H9 (cell line): ENCODE measurements around the gene DPP7. TPM values are rescaled to one million over a fixed set of nuclear protein-coding genes. Genes with fewer than 3 reads are reported as not detected.

Experiments
- DNase-seq: peaks from one replicate; pipeline ENCODE4 v3.0.0-alpha.2; 2017
- H2AFZ ChIP-seq: one replicate; pipeline ENCODE4 v1.6.1; 2013; ENCODE audit warnings: mild to moderate bottlenecking, low read length, control low read depth, moderate library complexity
- H2AK5ac ChIP-seq: 2 replicates; pipeline ENCODE4 v1.6.1; 2013; ENCODE audit warnings: low read length, control low read depth, mixed read lengths; ENCODE audit not compliant: insufficient read length
- H2BK120ac ChIP-seq: one replicate; pipeline ENCODE4 v1.6.1; 2013; ENCODE audit warnings: low read depth, mild to moderate bottlenecking, low read length, control low read depth, inconsistent platforms; ENCODE audit not compliant: poor library complexity, severe bottlenecking
- H2BK12ac ChIP-seq: 2 replicates; pipeline ENCODE4 v1.6.1; 2013; ENCODE audit warnings: low read length, control low read depth, mixed read lengths, low read depth; ENCODE audit not compliant: insufficient read length
- H2BK15ac ChIP-seq: 2 replicates; pipeline ENCODE4 v1.6.1; 2013; ENCODE audit warnings: low read depth, low read length, control low read depth
- H2BK20ac ChIP-seq: one replicate; pipeline ENCODE4 v1.6.1; 2013; ENCODE audit warnings: low read depth, mild to moderate bottlenecking, low read length, control low read depth, inconsistent platforms; ENCODE audit not compliant: poor library complexity, severe bottlenecking
- H2BK5ac ChIP-seq: 2 replicates; pipeline ENCODE4 v1.6.1; 2013; ENCODE audit warnings: low read length, control low read depth, mixed read lengths; ENCODE audit not compliant: insufficient read length
- H3K14ac ChIP-seq: 2 replicates; pipeline ENCODE4 v1.6.1; 2013; ENCODE audit warnings: low read length, control low read depth; ENCODE audit not compliant: insufficient read depth
- H3K18ac ChIP-seq: 2 replicates; pipeline ENCODE4 v1.6.1; 2013; ENCODE audit warnings: low read depth, mild to moderate bottlenecking, mixed read lengths, low read length, control low read depth; ENCODE audit not compliant: insufficient read length
- H3K23ac ChIP-seq: 2 replicates; pipeline ENCODE4 v1.6.1; 2013; ENCODE audit warnings: low read length, control low read depth, mixed read lengths, low read depth; ENCODE audit not compliant: insufficient read length
- H3K23me2 ChIP-seq: 2 replicates; pipeline ENCODE4 v1.6.1; 2013; ENCODE audit warnings: low read depth, mild to moderate bottlenecking, mixed read lengths, low read length, control low read depth; ENCODE audit not compliant: insufficient read length, poor library complexity, severe bottlenecking
- H3K27ac ChIP-seq: 2 replicates; pipeline ENCODE4 v1.5.1; 2013; ENCODE audit warnings: low read length, control low read depth, mixed read lengths, low read depth; ENCODE audit not compliant: insufficient read length
- H3K27me3 ChIP-seq: 2 replicates; pipeline ENCODE4 v1.6.1; 2013; ENCODE audit warnings: low read length, control low read depth, inconsistent platforms; ENCODE audit not compliant: insufficient read depth
- H3K4ac ChIP-seq: 2 replicates; pipeline ENCODE4 v1.6.1; 2013; ENCODE audit warnings: low read depth, mild to moderate bottlenecking, control low read depth, inconsistent platforms, low read length, moderate library complexity
- H3K4me1 ChIP-seq: 2 replicates; pipeline ENCODE4 v1.6.1; 2013; ENCODE audit warnings: low read length, control low read depth, inconsistent platforms; ENCODE audit not compliant: insufficient read depth
- H3K4me2 ChIP-seq: 2 replicates; pipeline ENCODE4 v1.6.1; 2013; ENCODE audit warnings: low read length, control low read depth, mixed read lengths; ENCODE audit not compliant: insufficient read length, insufficient read depth
- H3K56ac ChIP-seq: 2 replicates; pipeline ENCODE4 v1.6.1; 2013; ENCODE audit warnings: low read depth, mild to moderate bottlenecking, mixed read lengths, low read length, control low read depth; ENCODE audit not compliant: insufficient read length
- H3K79me1 ChIP-seq: 2 replicates; pipeline ENCODE4 v1.6.1; 2013; ENCODE audit warnings: low read depth, mild to moderate bottlenecking, moderate library complexity, low read length, control low read depth, inconsistent platforms; ENCODE audit not compliant: insufficient read depth, poor library complexity, severe bottlenecking
- H3K79me2 ChIP-seq: 2 replicates; pipeline ENCODE4 v1.6.1; 2013; ENCODE audit warnings: low read length, control low read depth, inconsistent platforms; ENCODE audit not compliant: insufficient read depth
- H3K9ac ChIP-seq: 2 replicates; pipeline ENCODE4 v1.6.1; 2013; ENCODE audit warnings: low read length, control low read depth, mixed read lengths; ENCODE audit not compliant: insufficient read length; ENCODE audit errors: extremely low read depth
- H3K9me3 ChIP-seq: one replicate; pipeline ENCODE4 v1.6.1; 2013; ENCODE audit warnings: low read depth, low read length, inconsistent platforms; ENCODE audit not compliant: control insufficient read depth
- H3T11ph ChIP-seq: one replicate; pipeline ENCODE4 v1.6.1; 2013; ENCODE audit warnings: mild to moderate bottlenecking, low read length, control low read depth, inconsistent platforms
- H4K20me1 ChIP-seq: one replicate; pipeline ENCODE4 v1.6.1; 2013; ENCODE audit not compliant: control insufficient read depth, insufficient read length, insufficient read depth
- H4K5ac ChIP-seq: 2 replicates; pipeline ENCODE4 v1.6.1; 2013; ENCODE audit warnings: low read depth, mild to moderate bottlenecking, mixed read lengths, low read length, control low read depth; ENCODE audit not compliant: insufficient read length
- H4K8ac ChIP-seq: replicated peaks from 2 replicates; pipeline ENCODE4 v1.6.1; 2013; ENCODE audit warnings: low read length, control low read depth, mixed read lengths, low read depth; ENCODE audit not compliant: insufficient read length
- H4K91ac ChIP-seq: 2 replicates; pipeline ENCODE4 v1.6.1; 2013; ENCODE audit warnings: low read depth, mild to moderate bottlenecking, moderate library complexity, mixed read lengths, low read length, control low read depth; ENCODE audit not compliant: insufficient read length
- H3K27ac Mint-ChIP-seq, 3 experiments: 2 replicates in 2 of 3; 3 replicates in 1 of 3; pipeline ENCODE4 v1.8.0; 2020 to 2021; ENCODE audit warnings: mixed read lengths in 3 of 3, mild to moderate bottlenecking in 1 of 3, moderate library complexity in 1 of 3
- H3K27me3 Mint-ChIP-seq: 2 replicates; pipeline ENCODE4 v1.8.0; 2021; ENCODE audit warnings: low read depth, mild to moderate bottlenecking, moderate library complexity, mixed read lengths
- H3K36me3 Mint-ChIP-seq, 3 experiments: 2 replicates in 2 of 3; 3 replicates in 1 of 3; pipeline ENCODE4 v1.8.0; 2020 to 2021; ENCODE audit warnings: low read depth in 3 of 3, mixed read lengths in 3 of 3; ENCODE audit not compliant: insufficient read depth in 1 of 3
- H3K4me1 Mint-ChIP-seq, 2 experiments: 2 replicates each; pipeline ENCODE4 v1.8.0; 2020; ENCODE audit warnings: mixed read lengths in 2 of 2
- H3K4me3 Mint-ChIP-seq, 2 experiments: 2 replicates in 1 of 2; 3 replicates in 1 of 2; pipeline ENCODE4 v1.8.0; 2020 to 2021; ENCODE audit warnings: mild to moderate bottlenecking in 2 of 2, mixed read lengths in 2 of 2, moderate library complexity in 1 of 2
- H3K9me3 Mint-ChIP-seq, 2 experiments: 2 replicates in 1 of 2; 3 replicates in 1 of 2; pipeline ENCODE4 v1.8.0; 2020; ENCODE audit warnings: mild to moderate bottlenecking in 2 of 2, mixed read lengths in 2 of 2, moderate library complexity in 1 of 2
- CTCF ChIP-seq: fragments of 200-600 bp; sonication (generic); conservative IDR thresholded peaks from 3 replicates; pipeline ENCODE4 v1.8.0; 2021; ENCODE audit warnings: antibody characterized with exemption, mild to moderate bottlenecking
- WGBS: extraction: QIAGEN DNeasy Blood & Tissue Kit; methylation state at CpG from one replicate; pipeline ENCODE4 v1.1.7; 2013; ENCODE audit warnings: missing lambda C conversion rate, low lambda C conversion rate, mixed read lengths; ENCODE audit not compliant: insufficient read length; ENCODE audit errors: extremely low coverage; 5-methylcytosine and 5-hydroxymethylcytosine counted together
- total RNA-seq: library from RNA; stranded (reverse); gene quantifications from 2 replicates; pipeline ENCODE4 v1.2.1, GENCODE V29; 2021

DPP7 gene
- total RNA-seq, 1 experiment from 2014 or later: 29.4 TPM

- no peak for TF ChIP-seq CTCF
- Histone ChIP-seq H2AK5ac (no peak overlapping the region), H3K23me2 (no peaks in the 10 kb centered on the region), H2BK5ac (no peak overlapping the region), H3T11ph (no peak overlapping the region), H4K8ac (no peak overlapping the region), H3K14ac (no peak overlapping the region), H3K79me1 (no peaks in the 10 kb centered on the region), H2BK20ac (no peak overlapping the region), H4K20me1 (no peaks in the 10 kb centered on the region), H3K4me1 (no peaks in the 10 kb centered on the region), H3K9ac (no peak overlapping the region), H3K18ac (no peak overlapping the region), H4K91ac (no peak overlapping the region), H3K4me2 (no peak overlapping the region), H3K23ac (no peak overlapping the region), H2AFZ (no peak overlapping the region), H3K4ac (no peak overlapping the region), H2BK12ac (no peak overlapping the region), H2BK15ac (no peak overlapping the region), H3K27me3 (no peaks in the 10 kb centered on the region; the same call in 1 of the 2 replicates), H4K5ac (no peak overlapping the region), H3K79me2 (no peaks in the 10 kb centered on the region), H3K56ac (no peak overlapping the region), H3K9me3 (no peaks in the 10 kb centered on the region), H2BK120ac (no peak overlapping the region), H3K27ac (no peak overlapping the region)
- no peak for DNase-seq
- Mint-ChIP-seq H3K27ac (no peak overlapping the region), H3K4me3 (no peak overlapping the region), H3K4me1 (no peaks in the 10 kb centered on the region), H3K27me3 (peaks cover 9% of the 10 kb centered on the region), H3K36me3 (peaks cover 4 to 19% (median 5%) of the 10 kb centered on the region in 3 experiments; a peak in 6 of 7 replicates), H3K9me3 (peaks cover 2 to 3% of the 10 kb centered on the region in 2 experiments; a peak in 2 of 5 replicates)
- WGBS: no CpG with 5 or more reads among the region's 29 CpGs
Observed at GRCh38 chr9:137108608-137109249, 5.8 kb downstream of the DPP7 start.
